ENCODE measurements around the gene TMEM145. TPM values are rescaled to one million over a fixed set of nuclear protein-coding genes. Genes with fewer than 3 reads are reported as not detected.
"Not testable (repeated sequence)": the region's sequence is repeated elsewhere in the genome, so short reads cannot be mapped to it uniquely, and the experiment has no call there.

The TMEM145 gene
- total and polyA plus RNA-seq, 7 experiments from 2014 or later, result not detected

GRCh38 chr19:42326969-42327368 lies 13.9 kb downstream of the TMEM145 start:
- H3K4me3 ChIP-seq (ENCODE audit: low read length), result no peak overlapping the region
- peaks cover 6 to 7% of the 10 kb centered on the region in 2 donors for H3K4me1 ChIP-seq (ENCODE audit: control insufficient read depth in 2 of 2, insufficient read depth in 2 of 2, low read length in 2 of 2)
- intact Hi-C loops (cut with micrococcal nuclease), result loop anchor here in 1 of 2 donors (5.0 kb wide), 2 partner anchors 70 to 1980 kb away; partner anchors contain the start of genes C19orf47 and PLD3
- H3K27ac Mint-ChIP-seq, result peak overlapping the region in 1 of 9 donors; percentile 43
- DNase-seq, result no peak
- CTCF ChIA-PET, result no interaction called here
- peaks cover 13 to 29% (median 22%) of the 10 kb centered on the region in 7 donors for H3K4me1 Mint-ChIP-seq
- peaks cover 6 to 24% (median 16%) of the 10 kb centered on the region in 5 donors for H3K27me3 Mint-ChIP-seq
- POLR2A ChIA-PET, result interaction anchor here (1.0 kb wide), 1 partner anchor 24 kb away, joined by 3 read pairs; no protein-coding TSS in a partner anchor
- H3K36me3 ChIP-seq (ENCODE audit: control insufficient read depth in 2 of 3, insufficient read depth in 3 of 3, low read length in 3 of 3), result peaks cover 0 to 5% (median 0%) of the 10 kb centered on the region in 3 experiments
- peaks cover 0 to 6% (median 4%) of the 10 kb centered on the region in 5 donors for H3K36me3 Mint-ChIP-seq
- no peaks in the 10 kb centered on the region for H3K9me3 ChIP-seq (ENCODE audit: control insufficient read depth in 2 of 3, low read length in 3 of 3)
- H3K4me3 Mint-ChIP-seq, result peak overlapping the region in 9 of 10 donors; percentile 89 to 96 (median 93)
- no peak overlapping the region for H3K27ac ChIP-seq (ENCODE audit: low read depth, low read length)
- H3K27me3 ChIP-seq (ENCODE audit: control insufficient read depth in 2 of 2, insufficient read depth in 2 of 2, low read length in 2 of 2), result peaks cover 0 to 4% of the 10 kb centered on the region in 2 donors
- ATAC-seq, result no peak
- peaks cover 0 to 4% (median 0%) of the 10 kb centered on the region in 11 donors for H3K9me3 Mint-ChIP-seq

- Histone ChIP-seq H3K27me3 (ENCODE audit: control insufficient read depth in 2 of 2, insufficient read depth in 2 of 2, low read length in 2 of 2) (peaks cover 0 to 4% of the 10 kb centered on the region in 2 donors), H3K27ac (ENCODE audit: low read depth, low read length) (no peak overlapping the region), H3K9me3 (ENCODE audit: control insufficient read depth in 2 of 3, low read length in 3 of 3) (no peaks in the 10 kb centered on the region), H3K4me1 (ENCODE audit: control insufficient read depth in 2 of 2, insufficient read depth in 2 of 2, low read length in 2 of 2) (peaks cover 6 to 7% of the 10 kb centered on the region in 2 donors), H3K4me3 (ENCODE audit: low read length) (no peak overlapping the region), H3K36me3 (ENCODE audit: control insufficient read depth in 2 of 3, insufficient read depth in 3 of 3, low read length in 3 of 3) (peaks cover 0 to 5% (median 0%) of the 10 kb centered on the region in 3 experiments)
- intact Hi-C loops (cut with micrococcal nuclease), result loop anchor here in 1 of 2 donors (5.0 kb wide), 2 partner anchors 70 to 1980 kb away; partner anchors contain the start of genes C19orf47 and PLD3
- ATAC-seq, result no peak
- Mint-ChIP-seq H3K27me3 (peaks cover 6 to 19% (median 16%) of the 10 kb centered on the region in 5 donors), H3K4me3 (peak overlapping the region in 1 of 10 donors; percentile 90), H3K27ac (no peak overlapping the region), H3K36me3 (peaks cover 0 to 6% (median 4%) of the 10 kb centered on the region in 5 donors), H3K4me1 (peaks cover 13 to 29% (median 22%) of the 10 kb centered on the region in 7 donors), H3K9me3 (peaks cover 0 to 4% (median 0%) of the 10 kb centered on the region in 11 donors)
- DNase-seq, result no peak
- ChIA-PET CTCF (no interaction called here), POLR2A (interaction anchor here (1.0 to 1.2 kb wide), 2 partner anchors 24 to 25 kb away, joined by 3 to 6 read pairs; partner anchors contain the start of gene PAFAH1B3)
These were observed 14.3 kb downstream of the TMEM145 start for GRCh38 chr19:42327381-42327780.

GRCh38 chr19:42328106-42328505 lies 15.0 kb downstream of the TMEM145 start:
- ATAC-seq (no peak), DNase-seq (no peak)
- no peak overlapping the region for H3K4me3 Mint-ChIP-seq
- H3K9me3 Mint-ChIP-seq, result peaks cover 0 to 4% (median 0%) of the 10 kb centered on the region in 11 donors
- Histone ChIP-seq H3K27me3 (ENCODE audit: control insufficient read depth in 2 of 2, insufficient read depth in 2 of 2, low read length in 2 of 2) (peaks cover 0 to 4% of the 10 kb centered on the region in 2 donors), H3K36me3 (ENCODE audit: control insufficient read depth in 2 of 3, insufficient read depth in 3 of 3, low read length in 3 of 3) (peaks cover 0 to 5% (median 0%) of the 10 kb centered on the region in 3 experiments), H3K9me3 (ENCODE audit: control insufficient read depth in 2 of 3, low read length in 3 of 3) (no peaks in the 10 kb centered on the region), H3K27ac (ENCODE audit: low read depth, low read length) (no peak overlapping the region), H3K4me1 (ENCODE audit: control insufficient read depth in 2 of 2, insufficient read depth in 2 of 2, low read length in 2 of 2) (peaks cover 6 to 7% of the 10 kb centered on the region in 2 donors), H3K4me3 (ENCODE audit: low read length) (no peak overlapping the region)
- H3K27ac Mint-ChIP-seq, result no peak overlapping the region
- intact Hi-C loops (cut with micrococcal nuclease), result loop anchor here in 1 of 2 donors (5.0 kb wide), 2 partner anchors 69 to 1981 kb away; partner anchors contain the start of genes C19orf47 and PLD3
- ChIA-PET CTCF (interaction anchor here (0.5 to 0.8 kb wide), 2 partner anchors 130 to 309 kb away, joined by 3 to 4 read pairs; no protein-coding TSS in a partner anchor), POLR2A (interaction anchor here (1.2 kb wide), 1 partner anchor 26 kb away, joined by 6 read pairs; the partner anchor contains the start of gene PAFAH1B3)
- H3K27me3 Mint-ChIP-seq, result peaks cover 6 to 12% (median 10%) of the 10 kb centered on the region in 5 donors
- H3K4me1 Mint-ChIP-seq, result peaks cover 13 to 29% (median 22%) of the 10 kb centered on the region in 7 donors
- H3K36me3 Mint-ChIP-seq, result peaks cover 0 to 6% (median 4%) of the 10 kb centered on the region in 5 donors

GRCh38 chr19:42328854-42329253 lies 15.7 kb downstream of the TMEM145 start:
- Histone ChIP-seq H3K4me1 (ENCODE audit: control insufficient read depth in 2 of 2, insufficient read depth in 2 of 2, low read length in 2 of 2) (peaks cover 6 to 7% of the 10 kb centered on the region in 2 donors), H3K9me3 (ENCODE audit: control insufficient read depth in 2 of 3, low read length in 3 of 3) (no peaks in the 10 kb centered on the region), H3K27me3 (ENCODE audit: control insufficient read depth in 2 of 2, insufficient read depth in 2 of 2, low read length in 2 of 2) (peaks cover 0 to 4% of the 10 kb centered on the region in 2 donors), H3K36me3 (ENCODE audit: control insufficient read depth in 2 of 3, insufficient read depth in 3 of 3, low read length in 3 of 3) (peaks cover 0 to 5% (median 0%) of the 10 kb centered on the region in 3 experiments), H3K4me3 (ENCODE audit: low read length) (no peak overlapping the region), H3K27ac (ENCODE audit: low read depth, low read length) (no peak overlapping the region)
- H3K4me1 Mint-ChIP-seq, result peaks cover 13 to 29% (median 22%) of the 10 kb centered on the region in 7 donors
- no peak for ATAC-seq
- intact Hi-C loops (cut with micrococcal nuclease), result loop anchor here in 1 of 2 donors (5.0 kb wide), 2 partner anchors 68 to 1982 kb away; partner anchors contain the start of genes C19orf47 and PLD3
- ChIA-PET POLR2A (interaction anchor here (1.2 kb wide), 1 partner anchor 26 kb away, joined by 6 read pairs; the partner anchor contains the start of gene PAFAH1B3), CTCF (interaction anchor here (0.5 to 0.8 kb wide), 2 partner anchors 131 to 309 kb away, joined by 3 to 4 read pairs; no protein-coding TSS in a partner anchor)
- no peak for DNase-seq
- peaks cover 0 to 4% (median 0%) of the 10 kb centered on the region in 11 donors for H3K9me3 Mint-ChIP-seq
- H3K27me3 Mint-ChIP-seq, result peaks cover 6 to 8% (median 7%) of the 10 kb centered on the region in 5 donors
- H3K36me3 Mint-ChIP-seq, result peaks cover 0 to 6% (median 4%) of the 10 kb centered on the region in 5 donors
- H3K4me3 Mint-ChIP-seq, result no peak overlapping the region
- H3K27ac Mint-ChIP-seq, result no peak overlapping the region

GRCh38 chr19:42330241-42330711 lies 17.2 kb downstream of the TMEM145 start:
- H3K27me3 Mint-ChIP-seq, result peaks cover 0 to 1% (median under 1%) of the 10 kb centered on the region in 5 donors
- H3K4me3 Mint-ChIP-seq, result no peak overlapping the region

GRCh38 chr19:42331333-42331732 lies 18.2 kb downstream of the TMEM145 start:
- intact Hi-C loops (cut with micrococcal nuclease), result not testable (repeated sequence)
- POLR2A ChIA-PET, result interaction anchor here (0.6 kb wide), 1 partner anchor 109 kb away, joined by 3 read pairs; no protein-coding TSS in a partner anchor

More at GRCh38 chr19:42330241-42330711, 17.2 kb downstream of the TMEM145 start:
- Mint-ChIP-seq H3K9me3 (no peaks in the 10 kb centered on the region), H3K27ac (peak overlapping the region in 1 of 9 donors; percentile 34), H3K36me3 (peaks cover 0 to under 1% (median 0%) of the 10 kb centered on the region in 5 donors), H3K4me1 (peaks cover 7 to 22% (median 16%) of the 10 kb centered on the region in 7 donors)
- H3K9me3 ChIP-seq (ENCODE audit: control insufficient read depth in 2 of 3, low read length in 3 of 3), result no peaks in the 10 kb centered on the region
- POLR2A ChIA-PET, result interaction anchor here (0.6 kb wide), 1 partner anchor 14 kb away, joined by 4 read pairs; no protein-coding TSS in a partner anchor
- H3K4me1 ChIP-seq (ENCODE audit: control insufficient read depth in 2 of 2, insufficient read depth in 2 of 2, low read length in 2 of 2), result peaks cover 0 to 7% of the 10 kb centered on the region in 2 donors
- ATAC-seq, result no peak
- H3K4me3 ChIP-seq (ENCODE audit: low read length), result no peak overlapping the region
- DNase-seq, result no peak
- H3K27ac ChIP-seq (ENCODE audit: low read depth, low read length), result no peak overlapping the region
- H3K27me3 ChIP-seq (ENCODE audit: control insufficient read depth in 2 of 2, insufficient read depth in 2 of 2, low read length in 2 of 2), result no peaks in the 10 kb centered on the region
- H3K36me3 ChIP-seq (ENCODE audit: control insufficient read depth in 2 of 3, insufficient read depth in 3 of 3, low read length in 3 of 3), result peaks cover 0 to 5% (median 0%) of the 10 kb centered on the region in 3 experiments
- CTCF ChIA-PET, result interaction anchor here (1.0 kb wide), 1 partner anchor 198 kb away, joined by 3 read pairs; the partner anchor contains the start of gene POU2F2
- intact Hi-C loops (cut with micrococcal nuclease), result no loop called here

More at GRCh38 chr19:42331333-42331732, 18.2 kb downstream of the TMEM145 start:
- CTCF ChIA-PET, result interaction anchor here (0.6 kb wide), 2 partner anchors 216 to 692 kb away, joined by 3 to 5 read pairs; no protein-coding TSS in a partner anchor
- not testable (repeated sequence) for ATAC-seq; H3K4me1 ChIP-seq (ENCODE audit: control insufficient read depth in 2 of 2, insufficient read depth in 2 of 2, low read length in 2 of 2); H3K36me3 Mint-ChIP-seq; H3K4me3 Mint-ChIP-seq; H3K27me3 Mint-ChIP-seq; H3K36me3 ChIP-seq (ENCODE audit: control insufficient read depth in 2 of 3, insufficient read depth in 3 of 3, low read length in 3 of 3); H3K27me3 ChIP-seq (ENCODE audit: control insufficient read depth in 2 of 2, insufficient read depth in 2 of 2, low read length in 2 of 2); H3K4me3 ChIP-seq (ENCODE audit: low read length); H3K9me3 ChIP-seq (ENCODE audit: control insufficient read depth in 2 of 3, low read length in 3 of 3); H3K27ac ChIP-seq (ENCODE audit: low read depth, low read length); DNase-seq; H3K9me3 Mint-ChIP-seq; H3K27ac Mint-ChIP-seq
- H3K4me1 Mint-ChIP-seq, result peaks cover 6 to 18% (median 13%) of the 10 kb centered on the region in 7 donors
